GM18519 (cell line): Measurements from ENCODE around the gene TSC22D1.
"Not testable (repeated sequence)": the region's sequence is repeated elsewhere in the genome, so short reads cannot be mapped to it uniquely, and the experiment has no call there.

ENCODE experiments used
- ATAC-seq: cut with Tn5 transposase; IDR thresholded peaks from one replicate; pipeline ENCODE4 v1.9.1; 2021; ENCODE audit warnings: mild to moderate bottlenecking, moderate library complexity; ENCODE audit not compliant: unreplicated experiment, low FRiP score

The TSC22D1 gene

GRCh38 chr13:44575741-44576350 lies at the start of gene TSC22D1:
TSS of gene TSC22D1 (minus strand) at chr13:44576330. CDS start at chr13:44576074, 256 bp downstream.
- no peak for ATAC-seq

- no peak for ATAC-seq
These were observed 46.6 kb upstream of the TSC22D1 start for GRCh38 chr13:44622708-44623107.

- no peak for ATAC-seq
These were observed 46.1 kb upstream of the TSC22D1 start for GRCh38 chr13:44622261-44622660.

- no peak for ATAC-seq
These were observed 43.9 kb upstream of the TSC22D1 start for GRCh38 chr13:44620057-44620456.

- no peak for ATAC-seq
These were observed 43.5 kb upstream of the TSC22D1 start for GRCh38 chr13:44619651-44620050.

- ATAC-seq = no peak
These were observed 42.2 kb upstream of the TSC22D1 start for GRCh38 chr13:44618326-44618725.

GRCh38 chr13:44617648-44618047 lies 41.5 kb upstream of the TSC22D1 start:
- no peak for ATAC-seq

GRCh38 chr13:44609137-44609536 lies 33.0 kb upstream of the TSC22D1 start:
- no peak for ATAC-seq

GRCh38 chr13:44605721-44606120 lies 29.6 kb upstream of the TSC22D1 start:
- no peak for ATAC-seq

- no peak for ATAC-seq
These were observed 29.1 kb upstream of the TSC22D1 start for GRCh38 chr13:44605275-44605674.

GRCh38 chr13:44601586-44601985 lies 25.5 kb upstream of the TSC22D1 start:
- no peak for ATAC-seq

GRCh38 chr13:44593861-44594592 lies 17.9 kb upstream of the TSC22D1 start:
- ATAC-seq = not testable (repeated sequence)

GRCh38 chr13:44592216-44592847 lies 16.2 kb upstream of the TSC22D1 start:
- no peak for ATAC-seq

- ATAC-seq = no peak
These were observed 15.2 kb upstream of the TSC22D1 start for GRCh38 chr13:44591316-44591715.

- ATAC-seq = no peak
These were observed 7.0 kb upstream of the TSC22D1 start for GRCh38 chr13:44583137-44583536.

- ATAC-seq = no peak
These were observed 1.9 kb upstream of the TSC22D1 start for GRCh38 chr13:44578067-44578400.

- peak; percentile 49 for ATAC-seq
These were observed 1.3 kb upstream of the TSC22D1 start for GRCh38 chr13:44577236-44578066.

GRCh38 chr13:44576351-44577235 lies 463 bp upstream of the TSC22D1 start:
- ATAC-seq = peak; percentile 13

- ATAC-seq = no peak
These were observed 1.1 kb downstream of the TSC22D1 start for GRCh38 chr13:44575035-44575434.

GRCh38 chr13:44574466-44574855 lies 1.7 kb downstream of the TSC22D1 start:
- no peak for ATAC-seq
